Adrenal gland (tissue), 12 donors: Measurements from ENCODE around the gene ATP11A. TPM values are rescaled to one million over a fixed set of nuclear protein-coding genes. Genes with fewer than 3 reads are reported as not detected.
A peak's percentile ranks its signal among the peaks of the same experiment; 100 is the strongest.
"Not testable (repeated sequence)": the region's sequence is repeated elsewhere in the genome, so short reads cannot be mapped to it uniquely, and the experiment has no call there.

Experiments
- DNase-seq, 7 donors: peaks; one replicate each; pipeline ENCODE4 v3.0.0-alpha.2; 2019 to 2020
- H3K27ac ChIP-seq, 5 donors: fragments of 200-600 bp; sonication (generic) in 4 of 5; 1 replicate in 3 of 5; 2 replicates in 2 of 5; pipeline versions ENCODE4 v1.5.1 to v1.8.0; 2016 to 2020; ENCODE audit warnings: mild to moderate bottlenecking in 1 of 5
- H3K27me3 ChIP-seq: fragments of 200-600 bp; 2 replicates; pipeline ENCODE4 v1.8.0; 2021
- H3K36me3 ChIP-seq, 2 donors: fragments of 200-600 bp; replicated peaks in 1 of 2; 1 replicate in 1 of 2; 2 replicates in 1 of 2; pipeline versions ENCODE4 v1.5.1 to v1.8.0; 2018 to 2022
- H3K4me1 ChIP-seq, 2 donors: fragments of 200-600 bp; replicated peaks in 1 of 2; 1 replicate in 1 of 2; 2 replicates in 1 of 2; pipeline versions ENCODE4 v1.5.1 to v1.8.0; 2018 to 2021
- H3K4me3 ChIP-seq, 4 donors: fragments of 200-600 bp; sonication (generic) in 3 of 4; one replicate each; pipeline ENCODE4 v1.5.1; 2016 to 2018
- H3K9me3 ChIP-seq, 3 donors: fragments of 200-600 bp; sonication (generic) in 1 of 3; replicated peaks in 1 of 3; 1 replicate in 2 of 3; 2 replicates in 1 of 3; pipeline versions ENCODE4 v1.5.1 to v1.8.0; 2016 to 2021
- CTCF ChIP-seq, 6 experiments: fragments of 450-650 bp in 4 of 6; fragments of 200-600 bp in 2 of 6; sonication (generic) in 1 of 6; IDR thresholded peaks; 1 replicate in 5 of 6; 2 replicates in 1 of 6; pipeline versions ENCODE4 v1.5.1 to v1.8.0; 2016 to 2021; ENCODE audit warnings: antibody characterized with exemption in 6 of 6, mild to moderate bottlenecking in 2 of 6, moderate library complexity in 1 of 6
- POLR2A ChIP-seq, 2 donors: fragments of 450-650 bp; IDR thresholded peaks; one replicate each; pipeline ENCODE4 v1.6.1; 2017; ENCODE audit warnings: antibody characterized with exemption in 2 of 2, mild to moderate bottlenecking in 2 of 2, moderate library complexity in 1 of 2
- WGBS, 4 donors: extraction: QIAGEN DNeasy Blood & Tissue Kit in 2 of 4; methylation state at CpG; one replicate each; pipeline versions ENCODE4 v1.1.5 to v1.1.7; 2013 to 2017; 5-methylcytosine and 5-hydroxymethylcytosine counted together
- intact Hi-C, 2 donors: fragments of 100-400 bp; cut with DNase I; formaldehyde crosslinking; loops; one replicate each; pipeline versions ENCODE4 v1.14.1 to v1.15.0; 2022 to 2023
- polyA plus RNA-seq, 3 donors: library from polyadenylated mRNA; stranded (reverse); fragments of 200-250 nt in 2 of 3; fragments of 350-450 nt in 1 of 3; fragmentation: Illumina TruSeq in 1 of 3; extraction: RNeasy Lipid Tissue Mini Kit (QIAGEN cat#74804) in 1 of 3; gene quantifications; one replicate each; pipeline ENCODE4 v1.2.3, GENCODE V29; 2013 to 2014
- total RNA-seq, 9 donors: library from RNA; depleted of rRNA in 4 of 9; stranded (reverse); fragments of >200 nt in 4 of 9; fragments of 120-200 nt in 1 of 9; fragmentation: NEBNext Ultra II Directional in 1 of 9; extraction: Animal tissue kit (Norgen Biotek cat#: 25700) in 1 of 9; gene quantifications; one replicate each; pipeline versions ENCODE4 v1.1.0 to v1.2.4, GENCODE V29; 2013 to 2023
- donor health status: healthy with polysubstance abuse.
- donor health status: Bipolar disorder and iron deficiency.
- donor health status: DM: yes; HTN: yes; CAD: no.
- donor health status: DM: no; HTN: no; CAD: no.
- donor health status: DM: no; HTN: no; CAD: no.
- donor health status: DM: yes; HTN: yes; CAD: no.

ATP11A gene
- total and polyA plus RNA-seq, 12 donors = 6.0 to 94.1 (median 29.8) TPM

GRCh38 chr13:112680741-112681360 lies 9.0 kb upstream of the ATP11A start:
- Histone ChIP-seq H3K9me3 (no peaks in the 10 kb centered on the region), H3K27ac (no peak overlapping the region), H3K4me1 (no peaks in the 10 kb centered on the region), H3K4me3 (no peak overlapping the region), H3K36me3 (no peaks in the 10 kb centered on the region), H3K27me3 (no peaks in the 10 kb centered on the region)
- 87 to 94% (median 91%) methylated on average over 13 to 17 of the region's 17 CpGs for WGBS, 4 donors
- intact Hi-C loops = no loop called here
- DNase-seq = peak in 1 of 7 donors; percentile 46
- TF ChIP-seq POLR2A (IDR thresholded peaks at IDR 0.05) (no peak), CTCF (IDR thresholded peaks at IDR 0.05) (no peak)

- whole genome bisulfite sequencing, 4 donors = 82 to 90% (median 87%) methylated on average over 10 of the region's 10 CpGs
- Histone ChIP-seq H3K36me3 (no peaks in the 10 kb centered on the region), H3K4me1 (no peaks in the 10 kb centered on the region), H3K9me3 (no peaks in the 10 kb centered on the region), H3K27me3 (no peaks in the 10 kb centered on the region), H3K27ac (no peak overlapping the region), H3K4me3 (no peak overlapping the region)
- no peak for TF ChIP-seq CTCF (IDR thresholded peaks at IDR 0.05)
- no peak for TF ChIP-seq POLR2A (IDR thresholded peaks at IDR 0.05)
- no peak for DNase-seq
- intact Hi-C loops = no loop called here
These were observed 6.3 kb upstream of the ATP11A start for GRCh38 chr13:112683581-112683980.

GRCh38 chr13:112684071-112684845 lies 5.6 kb upstream of the ATP11A start:
- Histone ChIP-seq H3K27me3 (no peaks in the 10 kb centered on the region), H3K4me1 (no peaks in the 10 kb centered on the region), H3K9me3 (no peaks in the 10 kb centered on the region), H3K4me3 (no peak overlapping the region), H3K27ac (no peak overlapping the region), H3K36me3 (no peaks in the 10 kb centered on the region)
- intact Hi-C loops = no loop called here
- DNase-seq = peak in 1 of 7 donors; percentile 45
- TF ChIP-seq CTCF (IDR thresholded peaks at IDR 0.05) (no peak), POLR2A (IDR thresholded peaks at IDR 0.05) (no peak)
- WGBS, 4 donors = 84 to 88% (median 88%) methylated on average over 17 to 18 of the region's 18 CpGs

GRCh38 chr13:112685189-112685805 lies 4.5 kb upstream of the ATP11A start:
- H3K9me3 ChIP-seq, H3K4me3 ChIP-seq, H3K36me3 ChIP-seq, H3K27me3 ChIP-seq, H3K27ac ChIP-seq, intact Hi-C loops, H3K4me1 ChIP-seq: not testable (repeated sequence)
- DNase-seq = peak in 1 of 7 donors; percentile 3
- WGBS, 4 donors = 88 to 92% (median 90%) methylated on average over 9 of the region's 9 CpGs
